NCI-H2227 (cell line): ENCODE results near the gene MRTFA.
"Not testable (repeated sequence)": the region's sequence is repeated elsewhere in the genome, so short reads cannot be mapped to it uniquely, and the experiment has no call there.

ENCODE experiments used
- DNase-seq: peaks from one replicate; lab custom pipeline; 2025; ENCODE audit not compliant: unreplicated experiment; lab: John Stamatoyannopoulos, UW

MRTFA gene

DNA sequence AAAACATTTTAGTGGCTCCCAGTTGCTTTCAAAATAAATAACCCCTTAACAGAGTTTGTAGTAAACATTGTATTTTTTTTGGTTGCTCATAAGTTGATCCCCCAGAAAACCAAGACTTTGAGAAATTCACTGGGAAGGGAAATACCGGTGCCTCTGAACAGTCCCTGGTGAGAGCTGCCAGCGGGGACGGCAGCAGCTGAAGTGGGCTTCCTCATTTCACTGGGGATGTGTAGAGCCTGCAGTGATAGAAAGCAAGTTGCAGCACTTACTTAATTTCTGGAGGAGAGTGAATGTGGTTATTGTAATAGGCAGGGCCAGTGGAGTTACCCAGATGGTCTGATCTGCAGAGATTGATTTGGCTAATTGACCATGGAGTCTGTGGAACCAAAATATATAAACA, 24.2 kb upstream of the MRTFA start:
- no peak for DNase-seq

DNA sequence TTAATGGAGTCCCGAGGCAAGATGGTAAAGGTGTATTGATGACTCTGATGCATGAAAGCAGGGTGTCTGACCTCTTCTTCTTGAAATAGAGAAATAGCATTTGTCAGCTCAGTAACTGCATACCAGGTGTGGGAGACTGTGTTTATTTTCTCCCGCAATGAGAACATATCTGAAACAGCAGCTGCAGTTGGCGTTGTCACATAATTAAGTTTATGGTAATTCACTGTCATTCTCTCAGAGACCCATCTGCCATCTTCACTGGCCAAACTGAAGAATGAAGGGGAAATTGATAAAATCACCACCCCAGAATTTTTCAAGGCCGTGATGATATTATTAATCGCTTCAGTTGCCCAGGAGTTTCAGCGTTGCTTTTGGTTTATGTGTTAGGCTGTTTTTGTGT, 22.6 kb upstream of the MRTFA start:
- DNase-seq: no peak

DNA sequence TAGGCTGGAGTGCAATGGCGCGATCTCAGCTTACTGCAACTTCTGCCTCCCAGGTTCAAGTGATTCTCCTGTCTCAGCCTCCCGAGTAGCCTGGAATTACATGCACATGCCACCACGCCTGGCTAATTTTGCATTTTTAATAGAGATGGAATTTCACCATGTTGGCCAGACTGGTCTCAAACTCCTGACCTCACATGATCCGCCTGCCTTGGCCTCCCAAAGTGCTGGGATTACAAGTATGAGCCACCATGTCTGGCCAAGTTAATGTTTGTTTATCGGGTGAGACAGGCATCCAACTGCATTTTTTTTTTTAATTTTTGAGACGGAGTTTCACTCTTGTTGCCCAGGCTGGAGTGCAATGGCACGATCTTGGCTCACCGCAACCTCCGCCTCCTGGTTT, 20.1 kb upstream of the MRTFA start:
- not testable (repeated sequence) for DNase-seq

DNA sequence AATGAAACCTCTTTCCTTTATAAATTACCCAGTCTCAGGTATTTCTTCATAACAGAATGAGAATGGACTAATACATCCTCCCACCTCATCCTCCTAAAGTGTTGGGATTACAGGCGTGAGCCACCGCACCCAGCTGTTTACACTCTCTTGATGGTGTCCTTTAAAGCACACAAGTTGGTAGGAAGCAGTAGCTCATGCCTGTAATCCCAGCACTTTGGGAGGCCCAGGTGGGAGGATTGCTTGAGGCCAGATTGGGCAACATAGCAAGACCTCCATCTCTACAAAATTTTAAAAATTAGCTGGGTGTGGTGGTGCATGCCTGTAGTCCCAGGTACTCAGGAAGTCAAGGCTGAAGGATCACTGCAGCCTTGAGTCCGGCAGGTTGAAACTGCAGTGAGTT, 19.4 kb upstream of the MRTFA start:
- not testable (repeated sequence) for DNase-seq

DNA sequence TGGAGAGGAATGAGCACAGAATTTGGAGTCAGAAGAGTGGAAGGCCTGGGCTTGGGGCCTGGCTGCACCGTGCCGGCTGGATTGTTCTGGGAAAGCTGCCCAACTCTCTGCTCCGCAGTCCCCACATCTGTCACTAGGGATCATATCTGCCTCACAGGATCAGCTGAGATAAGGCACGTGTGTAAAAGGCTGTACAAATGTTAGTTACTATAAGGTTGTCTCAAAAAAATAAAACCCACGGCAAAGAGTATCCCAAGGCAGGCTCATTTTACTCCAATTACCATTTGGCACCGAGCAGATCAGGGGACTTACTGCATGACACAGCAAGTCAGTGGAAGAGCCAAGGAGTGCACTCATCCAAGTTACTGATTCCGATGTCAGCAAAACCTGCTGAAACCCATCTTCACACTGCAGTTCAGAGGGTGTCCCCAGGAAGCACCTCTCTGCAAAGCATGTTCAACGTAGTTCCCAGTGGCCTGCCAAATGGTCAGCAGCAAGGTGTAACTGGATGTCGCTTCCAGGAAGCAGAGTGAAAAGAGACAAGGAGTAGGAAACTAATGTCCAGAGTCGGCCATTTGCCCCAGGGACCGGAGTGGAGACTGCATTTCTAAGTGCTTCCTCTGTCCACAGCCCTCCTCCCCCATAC, 18.1 kb upstream of the MRTFA start:
- DNase-seq: no peak

DNA sequence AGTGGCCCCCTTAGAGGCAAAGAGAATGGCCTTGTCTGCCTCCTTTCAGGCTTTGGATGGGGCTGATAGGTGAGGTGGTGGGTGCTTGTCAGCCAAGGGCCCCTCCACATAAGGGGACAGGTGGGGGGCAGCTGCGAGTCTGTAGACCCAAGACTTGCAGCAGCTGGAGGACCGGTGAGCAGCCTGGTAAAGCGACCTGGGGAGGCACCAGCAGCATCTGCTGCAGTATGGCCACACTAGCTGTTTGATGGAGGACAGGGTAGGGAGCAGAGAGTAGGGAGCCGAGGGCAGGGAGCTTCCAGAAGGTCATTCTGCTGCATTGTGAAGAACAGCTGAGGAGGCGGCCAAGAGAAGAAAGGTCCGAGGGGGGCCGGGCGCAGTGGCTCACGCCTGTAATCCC, 16.8 kb upstream of the MRTFA start:
- no peak for DNase-seq

DNA sequence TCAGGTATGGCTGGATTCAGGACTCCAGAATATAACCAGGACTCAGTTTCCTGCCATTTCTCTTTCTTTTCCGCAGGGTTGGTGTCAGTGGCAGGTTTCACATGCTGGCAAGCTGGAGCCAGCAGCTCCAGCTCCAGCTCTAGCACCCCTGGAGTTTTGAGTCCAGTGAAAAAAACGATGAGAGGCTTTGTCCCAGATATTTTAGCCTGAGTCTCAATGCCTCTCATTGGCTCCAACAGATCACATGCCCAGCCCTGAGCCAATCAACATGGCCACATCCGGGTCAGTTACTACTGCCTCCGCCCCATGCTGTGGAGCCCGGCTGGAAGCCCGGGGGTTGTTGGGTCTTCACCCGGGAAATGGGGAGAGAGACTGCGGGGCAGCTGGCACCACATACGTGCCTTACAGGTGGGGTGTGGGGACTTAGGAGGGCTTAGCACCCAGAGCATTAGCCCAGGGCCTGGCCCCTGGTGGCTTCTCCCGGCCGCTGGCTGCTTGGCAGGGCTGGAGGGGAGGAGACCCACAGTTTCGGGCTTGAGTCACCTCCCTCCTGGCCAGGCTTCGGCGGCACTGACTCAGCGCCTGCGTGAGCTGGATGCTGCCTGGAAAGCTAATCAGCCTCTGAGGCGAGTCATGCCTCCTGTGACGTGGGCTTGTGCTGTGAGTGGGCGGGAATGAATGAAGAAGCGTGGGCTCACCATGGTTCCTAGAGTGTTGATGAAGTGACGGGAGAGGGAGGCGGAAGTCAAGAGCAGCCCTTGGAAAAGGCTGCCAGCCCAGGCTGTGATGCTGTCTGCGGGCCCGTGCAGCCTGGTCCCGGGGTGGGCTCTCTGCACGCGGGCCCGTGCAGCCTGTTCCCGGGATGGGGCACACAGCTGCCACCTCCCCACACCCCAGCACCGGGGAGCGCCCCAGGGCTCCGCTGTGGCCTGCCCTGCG, 15.3 kb upstream of the MRTFA start:
- DNase-seq: peak; percentile 90

DNA sequence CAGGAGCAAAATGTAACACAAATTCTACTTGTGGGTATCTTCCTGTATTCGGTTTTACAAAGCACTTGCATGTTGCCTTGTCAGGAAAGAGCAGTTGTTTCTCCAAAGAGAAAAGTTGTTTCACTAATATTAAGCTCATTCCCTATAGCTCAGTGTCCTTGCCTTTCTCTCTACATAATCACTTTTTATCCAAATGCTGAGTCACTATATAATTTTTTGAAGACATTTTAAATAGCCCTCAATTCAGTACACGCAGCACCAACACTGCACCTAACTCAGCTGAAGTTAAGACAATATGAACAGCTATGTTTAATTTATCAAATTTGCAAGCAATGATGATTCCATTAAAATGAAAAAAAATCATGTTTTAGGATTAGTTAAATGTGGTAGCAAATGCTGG, 14.5 kb upstream of the MRTFA start:
- no peak for DNase-seq

DNA sequence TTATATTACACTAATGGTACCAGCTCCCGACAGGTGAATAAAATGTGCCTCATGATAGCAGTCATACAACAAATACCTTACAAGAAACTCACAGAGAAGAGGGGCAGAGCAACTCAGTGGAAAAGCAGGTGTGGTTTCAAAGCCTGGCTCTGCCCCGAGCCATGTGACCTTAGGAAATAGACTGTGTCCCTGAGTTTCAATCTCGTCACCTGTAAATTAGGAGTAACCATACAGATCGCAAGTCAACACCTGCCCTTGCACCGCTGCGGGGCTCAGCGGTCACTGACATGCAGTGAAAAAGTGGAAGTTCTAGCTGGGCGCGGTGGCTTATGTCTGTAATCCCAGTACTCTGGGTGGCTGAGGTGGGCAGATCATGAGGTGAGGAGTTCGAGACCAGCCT, 11.9 kb upstream of the MRTFA start:
- no peak for DNase-seq

DNA sequence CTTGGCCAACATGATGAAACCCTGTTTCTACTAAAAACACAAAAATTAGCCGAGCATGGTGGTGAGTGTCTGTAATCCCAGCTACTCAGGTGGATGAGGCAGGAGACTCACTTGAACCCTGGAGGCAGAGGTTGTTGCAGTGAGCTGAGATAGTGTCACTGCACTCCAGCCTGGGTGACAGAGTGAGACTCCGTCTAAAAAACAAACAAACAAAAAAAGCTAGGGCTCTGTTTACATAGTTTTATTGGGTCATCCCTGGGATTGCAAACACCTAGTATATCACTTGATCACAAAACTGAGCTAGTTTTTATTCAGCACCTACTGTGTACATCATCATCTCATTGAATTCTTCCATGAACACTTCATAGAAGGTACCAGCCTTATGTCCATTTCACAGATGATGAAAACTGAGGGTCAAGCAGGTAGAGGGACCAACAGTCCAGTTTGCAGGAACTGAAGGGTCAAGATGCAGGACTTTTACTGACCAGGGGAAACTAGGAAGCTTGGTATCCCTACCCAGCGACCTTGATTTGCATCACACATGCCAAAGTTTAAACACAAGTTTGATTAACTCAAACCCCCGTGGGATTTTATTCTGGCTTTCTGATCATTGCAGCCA, 9.2 kb upstream of the MRTFA start:
- DNase-seq: no peak

DNA sequence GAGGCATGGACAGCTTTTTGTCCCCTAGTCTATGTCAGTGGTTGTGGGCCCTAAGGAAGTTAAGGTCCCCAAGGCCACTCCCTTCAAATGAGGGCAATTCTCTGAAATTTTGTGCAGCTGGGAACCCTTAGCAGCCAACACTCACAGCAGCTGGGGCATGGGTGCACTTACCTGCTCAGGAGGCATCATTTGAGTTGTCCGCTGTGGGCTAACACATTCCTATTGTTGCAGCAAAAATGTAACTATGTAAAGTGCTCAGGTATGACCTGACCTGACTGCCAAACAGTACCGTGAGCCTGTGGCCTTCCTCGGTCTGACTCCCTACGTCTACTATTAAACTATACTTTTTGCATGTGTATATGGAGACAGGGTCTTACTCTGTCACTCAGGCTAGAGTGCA, 5.8 kb upstream of the MRTFA start:
- no peak for DNase-seq

DNA sequence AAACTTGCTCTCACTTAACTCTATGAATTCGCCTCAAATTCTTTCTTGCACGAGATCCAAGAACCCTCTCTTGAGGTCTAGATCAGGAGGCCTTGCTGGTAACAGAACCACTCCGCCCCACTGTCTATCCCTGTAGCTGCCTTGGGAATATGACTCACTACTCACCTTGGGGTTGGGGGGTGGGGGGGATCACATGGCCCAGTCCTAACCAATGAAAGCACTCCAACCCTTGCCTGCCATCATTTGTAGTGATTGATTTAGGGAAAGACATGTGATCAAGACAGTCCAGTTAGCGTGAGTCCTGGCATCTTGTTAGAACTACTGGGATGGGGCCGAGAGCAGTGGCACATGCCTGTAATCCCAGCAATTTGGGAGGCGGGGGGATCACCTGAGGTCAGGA, 4.8 kb upstream of the MRTFA start:
- DNase-seq: no peak

DNA sequence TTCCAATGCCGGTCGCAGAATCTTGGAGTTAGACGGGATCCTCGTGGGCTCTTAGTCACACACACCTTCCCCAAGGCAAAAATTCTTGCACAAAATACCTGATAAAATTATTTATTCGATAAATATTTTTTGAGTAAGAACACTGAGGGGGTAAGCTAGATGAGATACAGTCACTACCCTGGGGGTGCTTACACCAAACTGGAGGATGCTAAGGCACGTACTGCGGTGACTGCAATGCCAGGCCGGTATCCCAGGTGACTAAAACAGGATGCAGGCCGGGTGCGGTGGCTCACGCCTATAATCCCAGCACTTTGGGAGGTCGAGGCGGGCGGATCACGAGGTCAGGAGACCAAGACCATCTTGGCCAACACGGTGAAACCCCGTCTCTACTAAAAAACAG, 1.7 kb upstream of the MRTFA start:
- DNase-seq: no peak

DNA sequence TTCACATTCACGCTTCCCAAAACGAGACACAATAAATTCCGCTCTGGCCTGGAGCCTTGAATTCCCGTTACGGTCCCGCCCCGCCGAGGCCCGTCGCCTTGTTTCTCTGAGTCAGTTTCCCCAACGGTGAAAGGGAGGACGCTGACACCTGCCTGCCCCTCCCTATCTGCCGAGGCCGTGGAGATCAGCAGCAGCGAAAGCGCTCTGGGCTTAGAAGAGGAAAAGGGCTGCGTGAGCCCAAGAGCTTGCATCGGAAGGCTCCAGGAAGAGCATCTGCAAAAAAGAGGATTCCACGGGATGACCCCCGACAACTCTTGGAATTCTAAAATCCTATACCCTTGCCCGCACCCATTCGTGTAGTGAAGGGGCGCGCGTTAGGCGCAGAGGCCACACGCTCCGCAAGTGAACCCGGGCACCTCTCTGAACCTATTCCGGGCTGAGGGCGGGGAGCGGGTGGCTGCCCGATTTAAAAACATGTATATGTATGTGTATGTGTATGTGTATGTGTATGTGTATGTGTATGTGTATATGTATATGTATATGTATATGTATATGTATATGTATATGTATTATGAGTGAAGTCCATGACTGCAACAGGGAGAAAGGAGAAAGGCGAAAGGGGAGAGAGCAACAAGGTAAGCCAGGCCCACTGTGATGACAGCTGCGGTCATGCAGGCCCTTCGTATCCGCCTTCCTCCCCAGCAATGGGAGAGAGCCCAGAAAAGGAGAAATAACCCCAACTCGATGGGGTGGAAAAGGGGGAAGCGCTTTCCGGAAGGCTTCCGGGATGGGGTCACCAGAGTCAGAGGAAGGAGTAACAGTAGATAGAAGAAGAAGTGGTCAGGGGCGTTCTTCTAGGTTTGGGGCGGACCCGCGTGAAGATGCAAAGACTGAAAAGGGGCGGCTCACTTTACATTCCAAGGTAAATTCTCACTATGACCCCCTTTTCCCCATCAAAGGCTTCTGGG, 948 bp upstream of the MRTFA start:
- no peak for DNase-seq

DNA sequence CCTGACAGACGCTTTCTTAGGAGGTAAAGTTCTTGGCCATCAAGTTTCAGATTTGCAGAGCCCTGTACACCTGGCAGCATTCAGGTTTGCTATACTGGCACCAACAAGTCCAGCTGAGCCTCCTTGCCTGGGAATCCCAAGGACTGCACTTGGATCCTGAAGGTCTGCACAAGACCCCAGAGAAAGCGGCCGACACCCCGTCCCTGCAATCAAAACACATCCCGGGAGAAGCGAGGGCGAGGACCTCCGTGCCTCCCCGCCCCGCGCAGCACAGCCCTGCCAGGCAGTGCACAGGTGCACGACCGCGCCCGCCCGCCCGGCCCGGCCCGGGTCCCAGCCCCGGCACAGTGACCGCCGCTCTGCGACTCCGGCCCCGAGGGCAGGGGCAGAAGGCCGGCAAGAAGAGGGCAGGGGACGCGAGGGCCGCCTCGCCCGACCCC, 559 bp downstream of the MRTFA start:
- DNase-seq: no peak

DNA sequence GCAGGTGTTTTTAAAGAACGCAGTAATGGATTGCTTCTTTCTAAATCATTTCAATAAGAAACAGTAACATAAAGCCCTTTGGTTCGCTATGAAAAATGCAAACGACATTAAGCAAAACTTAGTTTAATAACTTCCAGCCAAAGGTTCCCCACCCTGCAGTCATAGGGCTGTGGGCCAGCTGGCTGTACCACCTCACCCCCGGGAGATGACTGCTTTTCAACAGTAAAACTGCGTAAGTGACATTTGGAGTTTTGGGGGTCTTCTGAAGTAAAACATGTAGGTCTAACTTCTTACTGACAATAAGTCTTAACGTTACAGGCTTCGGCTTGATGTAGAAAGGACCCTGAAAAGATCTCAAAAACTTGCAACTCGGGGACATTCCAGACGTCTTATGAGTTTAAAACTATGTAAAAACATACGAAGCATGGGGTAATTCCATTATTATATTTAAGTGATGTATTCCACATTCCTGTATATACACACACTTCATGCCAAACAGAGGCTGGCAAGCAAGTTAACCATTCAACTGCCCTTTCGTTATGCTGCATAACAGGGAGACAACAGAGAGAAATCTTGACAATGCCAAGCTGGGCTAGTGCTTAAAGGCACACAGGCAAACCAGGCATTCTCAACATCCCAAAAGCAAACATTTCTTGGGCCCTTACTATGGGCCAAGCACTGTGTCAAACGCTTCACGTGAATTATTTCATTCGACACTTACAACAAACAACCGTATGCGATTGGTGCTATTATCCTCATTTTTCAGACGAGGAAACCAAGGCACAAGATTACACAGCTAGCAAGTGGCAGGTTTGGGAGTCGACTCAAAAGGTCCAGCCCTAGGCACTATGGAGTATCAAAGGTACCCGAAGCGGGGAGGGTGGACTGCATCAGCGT, 1.2 kb downstream of the MRTFA start:
- no peak for DNase-seq

DNA sequence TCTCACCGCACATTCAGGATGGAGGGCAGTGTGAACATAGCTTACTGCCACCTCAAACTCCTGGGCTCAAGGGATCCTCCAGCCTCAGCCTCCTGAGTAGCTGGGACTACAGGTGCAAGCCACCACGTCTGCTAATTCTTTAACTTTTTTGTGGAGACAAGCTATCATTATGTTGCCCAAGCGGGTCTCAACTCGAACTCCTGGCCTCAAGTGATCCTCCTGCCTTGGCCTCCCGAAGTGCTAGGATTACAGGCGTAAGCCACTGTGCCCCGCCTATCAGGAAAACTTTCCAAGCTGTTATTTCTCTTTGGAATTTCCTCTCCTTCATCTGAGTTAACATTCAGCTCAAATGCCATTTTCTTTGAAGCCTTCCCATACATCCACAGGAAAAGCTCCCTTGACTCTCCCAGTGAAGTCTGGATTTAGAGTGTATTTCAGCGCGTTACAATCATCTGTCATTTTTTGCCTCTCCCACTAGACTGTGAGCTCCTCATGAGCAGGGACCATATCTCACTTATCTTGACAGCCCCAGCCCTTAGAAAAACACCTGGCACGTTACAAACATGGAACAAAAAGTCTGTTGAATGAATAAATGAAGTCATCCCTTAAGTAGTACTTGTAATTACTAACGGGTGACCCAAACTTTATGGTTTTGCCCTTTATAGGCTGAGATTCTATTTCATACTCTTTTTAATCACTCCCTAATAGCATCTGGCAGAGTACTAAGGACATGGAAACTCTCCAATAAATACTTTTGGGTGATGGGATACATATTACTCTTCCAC, 2.2 kb downstream of the MRTFA start:
- DNase-seq: no peak

DNA sequence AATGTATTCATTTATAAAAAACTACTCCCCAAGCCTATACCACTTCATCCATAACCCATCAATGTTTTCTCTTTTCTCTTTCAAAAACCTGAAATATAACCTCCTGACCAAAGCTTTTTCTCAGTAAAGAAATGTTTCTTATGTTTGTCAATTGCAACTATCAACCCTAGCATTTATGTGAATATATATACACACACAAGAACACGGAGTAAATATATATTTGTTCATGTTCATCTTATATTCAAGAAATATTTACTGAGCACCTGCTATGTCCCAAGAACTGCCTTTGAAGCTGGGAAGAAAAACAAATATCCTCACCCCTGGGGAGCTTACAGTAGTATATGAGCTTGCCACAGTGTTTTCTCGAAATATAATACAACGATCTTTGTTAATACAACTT, 3.5 kb downstream of the MRTFA start:
- DNase-seq: no peak

DNA sequence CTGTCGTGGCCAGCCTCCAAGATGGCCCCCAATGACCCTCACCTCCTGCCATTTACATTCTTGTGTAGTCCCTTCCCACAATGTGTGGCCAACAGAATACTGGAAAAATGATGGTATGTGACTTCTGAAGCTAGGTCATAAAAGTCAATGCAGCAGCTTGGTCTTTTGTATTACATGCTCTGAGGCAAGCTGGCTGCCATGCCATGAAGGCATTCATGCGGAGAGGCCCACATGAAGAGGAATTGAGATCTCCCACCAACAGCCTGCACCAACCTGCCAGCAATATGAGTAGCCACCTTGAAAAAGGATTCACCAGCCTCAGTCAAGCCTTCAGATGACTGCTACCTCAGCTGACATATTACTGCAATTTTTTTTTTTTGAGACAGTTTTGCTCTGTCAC, 4.6 kb downstream of the MRTFA start:
- no peak for DNase-seq
